ENCODE data around the gene PLCB4. TPM values are rescaled to one million over a fixed set of nuclear protein-coding genes. Genes with fewer than 3 reads are reported as not detected.

PLCB4 gene
- total RNA-seq, 1 donor from 2014 or later = 6.8 TPM

GRCh38 chr20:9279918-9280401 lies 211.1 kb downstream of the PLCB4 start:
- no peak for DNase-seq

- DNase-seq = peak; percentile 51
Observed at GRCh38 chr20:9280666-9281065, 211.8 kb downstream of the PLCB4 start.

DNA sequence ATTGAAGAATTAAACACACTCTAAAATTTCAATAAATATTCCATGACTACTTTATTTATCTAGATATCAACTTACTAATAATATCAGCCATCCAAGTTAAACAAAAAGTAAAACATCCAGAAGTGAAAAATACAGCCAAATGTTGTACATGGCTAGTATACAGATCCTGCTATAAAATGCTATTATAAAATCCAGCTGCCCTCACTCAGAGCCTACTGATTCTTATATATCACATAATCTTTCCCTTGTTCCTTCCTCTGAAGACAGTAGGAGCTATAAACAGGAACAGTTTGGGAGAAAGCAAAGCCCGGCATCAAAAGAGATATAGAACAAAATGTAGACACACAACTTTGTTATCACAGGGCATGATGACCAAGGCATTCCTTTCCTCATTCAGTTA lies 212.9 kb downstream of the PLCB4 start:
- DNase-seq = no peak

DNA sequence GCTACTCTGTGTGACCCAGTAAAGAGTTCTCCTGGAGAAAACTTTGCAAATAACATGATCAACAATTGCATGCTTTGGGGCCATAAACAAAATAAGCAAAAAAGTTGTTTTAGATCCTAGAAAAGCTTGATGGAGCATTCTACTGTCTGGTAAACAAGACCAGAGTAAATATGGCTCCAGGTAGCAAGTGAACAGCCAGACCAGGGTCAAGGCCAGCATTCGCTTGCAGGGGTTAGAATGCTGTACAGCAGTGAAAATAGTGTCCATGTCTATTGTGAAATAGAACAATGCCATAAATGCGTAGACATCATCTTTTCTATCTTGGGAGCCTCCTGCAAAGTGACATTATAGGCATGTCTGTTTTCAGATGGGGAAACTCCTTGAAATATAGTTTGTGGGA lies 216.7 kb downstream of the PLCB4 start:
- DNase-seq = no peak

DNA sequence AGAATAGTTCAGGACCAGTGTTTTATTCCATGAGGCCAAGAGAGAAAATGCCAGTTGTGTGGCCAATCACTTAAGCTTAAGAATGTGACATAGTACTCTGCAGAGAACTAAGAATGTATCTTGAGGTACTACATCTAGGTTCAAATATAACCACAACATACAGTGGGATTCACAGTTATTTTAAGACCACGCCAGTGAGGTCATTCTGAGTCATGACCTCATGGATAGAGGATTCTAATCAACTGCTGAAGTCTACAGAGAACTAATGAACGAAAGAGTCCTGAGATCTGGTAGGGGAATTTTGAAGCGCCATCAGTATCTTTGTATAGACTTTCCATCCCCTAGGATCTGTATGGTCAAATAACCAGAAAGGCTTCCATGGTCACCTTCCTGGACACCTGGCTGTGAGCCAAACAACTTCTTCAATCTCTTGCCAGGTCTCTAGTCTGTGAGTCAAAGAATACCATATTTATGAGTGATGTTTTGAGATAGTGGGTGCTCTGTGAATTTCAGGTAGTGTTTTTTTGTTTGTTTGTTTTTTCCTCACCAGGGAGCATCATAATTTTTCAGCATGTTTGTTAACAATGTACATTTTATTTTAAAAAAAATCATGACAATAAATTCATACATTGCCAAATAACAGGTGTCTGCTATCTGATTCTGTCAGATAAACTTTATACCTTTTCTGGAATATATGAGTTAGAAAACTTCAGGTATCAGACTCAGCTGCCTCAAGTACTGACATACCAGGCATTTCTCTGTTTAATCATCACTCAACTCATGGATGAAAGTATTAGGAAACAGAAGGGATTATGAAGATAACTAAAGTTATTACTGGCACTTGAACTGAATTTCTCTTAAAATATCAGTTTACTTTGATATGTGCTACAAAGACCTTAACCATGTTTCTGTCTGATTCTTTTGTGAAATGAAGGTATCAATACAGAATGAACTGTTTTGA lies 217.9 kb downstream of the PLCB4 start:
- DNase-seq = no peak

GRCh38 chr20:9287826-9288225 lies 218.9 kb downstream of the PLCB4 start:
- DNase-seq = no peak

DNA sequence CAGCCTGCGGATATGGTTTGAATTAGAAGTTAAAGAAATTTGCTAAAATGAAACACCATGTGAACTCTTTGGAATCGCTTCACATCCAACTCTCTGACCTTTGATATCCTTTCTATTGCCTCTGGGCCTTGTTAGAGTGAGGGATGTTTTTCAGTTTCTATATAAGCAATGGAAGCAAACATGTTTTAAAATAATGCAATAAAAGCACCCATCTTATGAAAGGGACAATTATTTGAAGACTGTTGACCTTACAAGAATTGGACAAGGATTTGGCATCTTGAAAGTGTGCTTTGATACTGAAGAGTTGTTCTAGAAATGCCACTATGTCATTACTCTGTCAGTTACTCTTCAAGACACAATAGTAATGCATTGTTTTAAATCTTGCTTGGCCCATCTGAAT lies 221.4 kb downstream of the PLCB4 start:
- DNase-seq = peak; percentile 60

- no peak for DNase-seq
Observed at GRCh38 chr20:9293145-9293544, 224.3 kb downstream of the PLCB4 start.

DNA sequence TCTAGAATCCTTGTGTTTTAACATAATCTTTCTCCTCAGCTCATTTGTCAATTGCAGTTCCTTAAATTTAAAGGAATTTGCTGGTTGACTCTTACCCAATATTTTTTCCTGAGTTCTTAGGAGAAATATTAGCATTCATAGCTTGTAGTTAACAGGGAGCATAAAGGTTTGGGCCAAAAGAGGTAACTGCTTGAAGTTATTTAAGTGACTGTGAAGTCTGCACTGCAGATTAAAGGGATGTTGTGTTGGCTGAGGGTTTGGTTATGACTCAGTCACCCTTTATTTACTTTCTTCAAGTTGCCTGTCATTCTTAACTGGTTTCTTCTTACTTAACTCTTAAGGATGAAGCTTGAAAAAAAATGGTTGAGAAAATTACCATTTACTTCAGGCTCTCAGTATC lies 225.2 kb downstream of the PLCB4 start:
- no peak for DNase-seq

DNA sequence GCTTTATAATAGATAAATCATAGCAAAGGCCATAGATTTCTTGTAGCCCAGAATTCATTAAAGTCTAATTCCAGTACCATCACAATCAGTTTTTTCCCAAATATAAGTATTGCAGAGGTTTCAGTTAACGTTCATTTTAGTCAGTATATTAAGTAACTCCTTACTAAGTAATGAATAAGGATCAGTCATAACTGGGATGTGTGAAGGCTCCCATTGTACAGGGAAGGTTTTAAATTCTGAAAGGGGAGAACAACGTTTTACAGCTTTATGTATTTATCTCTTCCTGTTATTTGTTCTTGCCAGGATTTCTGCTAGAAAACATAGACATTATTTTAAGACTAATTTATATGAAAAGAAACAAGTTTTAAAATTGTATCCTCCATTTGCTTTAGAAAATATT lies 230.0 kb downstream of the PLCB4 start:
- DNase-seq = no peak

DNA sequence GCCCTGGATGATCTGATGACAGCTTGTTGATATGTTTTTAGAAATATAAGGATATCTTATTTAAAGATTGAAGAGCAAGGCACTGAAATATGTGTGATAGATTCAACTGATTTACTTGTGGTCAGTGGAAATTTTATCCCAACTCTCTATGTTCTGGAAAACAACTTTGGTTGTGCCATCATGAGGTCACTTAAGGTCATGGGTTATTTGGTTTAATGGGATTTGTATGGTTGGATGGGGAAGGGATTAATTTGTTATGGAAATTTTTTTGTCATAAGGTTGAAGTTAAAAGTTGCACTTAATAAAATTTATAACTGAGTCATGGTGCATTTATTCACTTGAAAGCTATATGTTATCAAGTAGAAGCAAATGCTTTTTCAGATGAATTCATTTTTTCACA lies 231.2 kb downstream of the PLCB4 start:
- no peak for DNase-seq

DNA sequence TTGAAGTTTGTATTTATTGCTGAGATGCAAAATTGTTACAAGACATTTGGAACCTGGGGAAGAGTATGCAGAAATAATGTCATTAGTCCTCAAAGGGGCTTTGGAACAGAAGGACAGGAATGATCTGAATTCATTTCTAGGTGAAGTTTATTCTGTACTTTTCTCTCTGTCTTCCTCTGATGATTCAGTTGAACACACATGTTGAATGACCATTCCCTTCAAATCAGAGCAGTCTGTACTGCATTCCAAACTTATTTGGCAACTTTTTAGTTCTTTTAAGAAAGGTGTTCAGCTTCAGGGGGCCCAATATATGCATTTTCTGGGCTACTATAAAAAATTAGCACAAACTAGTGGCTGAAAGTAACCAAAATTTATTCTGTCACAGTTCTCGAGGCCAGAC lies 231.6 kb downstream of the PLCB4 start:
- no peak for DNase-seq

GRCh38 chr20:9301129-9302090 lies 232.5 kb downstream of the PLCB4 start:
- peak; percentile 77 for DNase-seq

DNA sequence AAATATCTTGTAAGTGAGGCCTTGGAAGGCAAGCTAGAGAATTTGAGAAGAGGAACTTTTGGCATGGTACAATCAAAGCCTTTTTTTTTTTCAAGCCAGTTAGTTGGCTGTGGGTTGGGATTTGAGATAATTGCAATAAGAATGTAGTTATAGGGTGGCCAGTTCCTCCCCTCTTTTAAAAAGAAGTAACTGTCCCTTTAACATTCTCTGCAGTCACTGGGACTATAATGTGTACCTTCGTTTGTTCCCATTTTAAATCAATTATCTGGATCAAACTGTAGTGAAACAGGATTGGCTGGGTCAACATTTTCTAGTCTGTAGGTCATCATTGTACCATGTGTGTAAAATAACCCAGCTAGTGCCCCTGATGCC lies 233.2 kb downstream of the PLCB4 start:
- no peak for DNase-seq

- DNase-seq = no peak
Observed at GRCh38 chr20:9306521-9306920, 237.6 kb downstream of the PLCB4 start.

DNA sequence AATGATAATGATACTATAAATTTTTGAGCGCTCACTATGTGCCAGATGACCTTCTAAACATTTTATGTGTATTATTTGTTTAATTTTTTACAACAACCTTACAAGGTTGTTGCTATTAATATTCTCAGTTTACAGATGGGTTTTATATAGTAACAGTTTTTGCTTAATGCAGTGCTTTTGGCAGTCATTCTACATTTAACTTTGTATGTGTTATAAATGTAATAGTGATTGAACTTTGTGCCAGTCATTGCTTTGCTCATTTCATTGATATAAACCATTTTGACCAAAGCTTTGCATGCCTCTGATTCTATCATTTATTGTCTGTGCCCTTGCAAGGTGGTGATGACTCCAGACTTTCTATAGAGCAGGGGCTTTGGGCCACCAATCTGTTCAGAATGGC lies 239.2 kb downstream of the PLCB4 start:
- no peak for DNase-seq

DNA sequence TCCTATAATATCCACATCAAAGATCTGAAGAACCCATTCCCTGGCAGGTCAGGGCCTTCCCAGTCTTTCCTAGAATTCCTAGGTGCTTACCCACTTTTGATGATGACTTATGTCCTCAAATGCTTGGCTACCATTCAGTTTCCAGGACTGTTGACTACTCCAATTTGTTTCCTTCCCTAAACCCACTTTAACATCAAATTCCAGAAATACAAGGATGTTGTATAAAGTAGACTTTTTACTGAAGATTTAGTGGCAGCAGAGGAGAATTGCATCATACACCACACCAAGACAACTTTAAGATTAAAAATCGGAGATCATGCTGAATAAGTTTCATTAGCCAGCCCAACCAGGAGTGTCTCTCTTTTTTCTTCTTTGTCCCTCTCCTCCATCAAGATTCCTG lies 242.2 kb downstream of the PLCB4 start:
- no peak for DNase-seq

- no peak for DNase-seq
Observed at GRCh38 chr20:9319687-9320384, 250.9 kb downstream of the PLCB4 start.

DNA sequence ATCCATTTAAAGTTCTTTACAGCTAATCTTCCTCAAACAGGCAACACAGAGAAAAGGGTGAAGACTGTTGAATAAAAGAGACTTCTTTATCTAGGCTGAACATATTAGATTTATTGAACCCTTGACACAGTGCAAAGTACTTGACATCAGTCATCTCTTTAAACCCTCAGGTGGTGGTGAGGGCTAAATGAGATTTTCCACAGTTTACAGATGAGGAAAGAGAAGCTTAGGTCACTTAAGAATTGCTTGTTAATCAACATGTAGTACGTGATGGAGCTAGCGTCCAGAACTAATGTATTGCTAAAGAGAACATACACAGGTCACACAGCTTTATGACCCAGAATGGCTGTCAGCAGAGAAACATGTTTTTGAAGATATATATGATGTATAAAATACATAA lies 252.1 kb downstream of the PLCB4 start:
- no peak for DNase-seq

- no peak for DNase-seq
Observed at GRCh38 chr20:9322661-9323060, 253.8 kb downstream of the PLCB4 start.

GRCh38 chr20:9323622-9324021 lies 254.7 kb downstream of the PLCB4 start:
- DNase-seq = no peak

DNA sequence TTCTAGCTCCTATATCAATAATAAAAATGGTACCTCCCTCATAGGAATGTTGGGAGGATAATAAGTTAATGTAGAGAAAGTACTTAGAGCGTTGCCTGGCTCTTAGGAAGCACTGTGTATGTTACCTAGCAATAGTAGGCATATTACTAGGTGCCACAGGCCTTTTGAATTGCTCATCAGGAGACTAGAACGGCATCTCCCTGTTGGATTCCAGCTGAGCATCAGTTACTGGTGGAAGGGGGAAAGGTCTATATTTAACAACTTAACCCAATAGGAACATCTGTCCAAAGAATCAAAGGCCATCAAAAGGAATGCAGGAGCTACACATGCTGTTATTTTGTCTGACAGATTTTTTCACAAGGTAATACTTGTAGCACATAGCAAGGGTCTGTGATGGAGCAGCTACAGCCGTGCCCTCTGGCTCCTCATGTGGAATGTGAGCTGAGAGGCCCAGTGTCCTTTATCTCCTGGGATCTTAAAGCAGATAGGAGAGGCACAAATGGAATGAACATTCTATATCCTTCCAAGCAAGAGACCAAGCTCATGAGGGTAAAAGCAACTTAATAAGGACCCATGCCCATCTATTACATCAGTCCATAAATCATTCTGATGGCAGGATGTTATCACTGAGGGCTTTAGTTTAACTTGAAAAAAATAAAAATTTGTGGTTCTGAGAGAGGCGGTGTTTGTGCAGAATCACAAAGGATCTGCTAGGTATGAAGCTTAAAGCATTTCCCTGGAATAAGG lies 260.6 kb downstream of the PLCB4 start:
- DNase-seq = no peak
